Fibroblast of peridontal ligament (primary cell): ENCODE measurements around the gene FAM163B.

Source experiments
- DNase-seq: peaks from one replicate; pipeline ENCODE4 v3.0.0-alpha.2; 2010; ENCODE audit errors: extremely low read depth

The FAM163B gene

GRCh38 chr9:133547116-133547515 is 62.1 kb downstream of the FAM163B start:
- DNase-seq, result no peak

- no peak for DNase-seq
Observed at GRCh38 chr9:133546287-133546680, 62.9 kb downstream of the FAM163B start.

- no peak for DNase-seq
Observed at GRCh38 chr9:133545494-133546286, 63.5 kb downstream of the FAM163B start.

GRCh38 chr9:133543772-133544467 is 65.3 kb downstream of the FAM163B start:
- no peak for DNase-seq

- DNase-seq, result no peak
Observed at GRCh38 chr9:133542002-133542401, 67.2 kb downstream of the FAM163B start.

DNA sequence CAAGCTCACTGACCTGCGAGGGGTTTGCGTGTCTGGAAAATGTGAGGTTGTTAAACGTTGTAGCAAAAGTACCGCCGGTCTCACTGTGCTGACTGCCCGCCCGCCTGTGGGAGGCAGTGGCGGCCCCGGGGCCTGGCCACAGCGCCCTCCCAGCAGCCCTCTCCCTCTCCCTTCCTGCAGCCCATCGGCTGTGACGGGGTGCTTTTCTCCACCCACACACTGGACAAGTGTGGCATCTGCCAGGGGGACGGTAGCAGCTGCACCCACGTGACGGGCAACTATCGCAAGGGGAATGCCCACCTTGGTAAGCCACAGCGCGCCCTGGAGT is 68.5 kb downstream of the FAM163B start:
- no peak for DNase-seq

DNA sequence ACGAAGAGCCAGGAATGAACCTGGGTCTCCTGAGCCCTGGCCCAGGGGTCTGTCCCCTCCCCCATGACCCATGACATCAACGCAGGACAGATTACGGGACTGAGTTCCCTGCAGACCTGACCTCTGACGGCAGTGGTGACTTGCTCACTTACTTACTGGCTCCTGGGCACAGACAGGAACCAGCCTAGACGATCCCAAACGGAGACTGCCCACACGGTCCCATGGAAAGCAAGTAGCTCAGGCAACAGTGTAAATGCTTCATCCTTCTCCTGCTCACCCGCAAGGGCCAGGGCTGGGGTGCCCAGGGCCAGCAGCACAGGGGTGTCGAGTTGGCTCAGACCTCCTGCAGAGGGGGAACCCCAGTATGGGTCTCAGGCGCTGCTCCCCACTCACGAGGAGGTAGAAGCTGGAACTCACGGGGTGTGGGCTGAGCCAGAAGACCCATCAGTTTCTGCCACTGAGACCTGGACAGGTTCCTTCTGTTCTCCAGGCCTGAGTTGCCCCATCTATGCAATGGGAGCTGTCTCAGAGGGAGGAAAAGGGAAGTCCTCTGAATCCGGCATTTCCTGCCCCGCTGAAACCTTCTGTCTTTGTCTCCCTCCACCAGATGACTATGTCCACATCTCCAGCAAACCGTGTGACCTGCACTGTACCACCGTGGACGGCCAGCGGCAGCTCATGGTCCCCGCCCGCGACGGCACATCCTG is 69.0 kb downstream of the FAM163B start:
- no peak for DNase-seq

- no peak for DNase-seq
Observed at GRCh38 chr9:133538851-133539833, 70.0 kb downstream of the FAM163B start.

DNA sequence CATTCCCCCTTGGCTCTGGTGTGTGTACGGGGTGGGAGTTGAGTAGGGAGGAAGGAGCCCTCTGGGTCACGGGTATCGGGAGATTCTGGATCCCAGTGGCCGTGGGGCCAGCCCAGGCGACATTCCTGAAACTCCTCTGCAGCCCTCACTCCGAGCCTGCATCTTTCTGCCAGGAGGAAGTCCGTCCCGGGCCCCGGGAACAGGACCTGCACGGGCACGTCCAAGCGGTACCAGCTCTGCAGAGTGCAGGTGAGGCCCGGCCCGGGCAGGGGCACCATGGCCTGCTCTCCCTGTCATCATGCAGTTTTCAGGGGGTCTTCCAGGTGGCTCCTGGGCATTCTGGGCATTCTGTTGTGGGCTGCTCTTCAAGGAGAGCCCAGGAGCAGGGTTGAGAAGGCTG is 71.0 kb downstream of the FAM163B start:
- no peak for DNase-seq

DNA sequence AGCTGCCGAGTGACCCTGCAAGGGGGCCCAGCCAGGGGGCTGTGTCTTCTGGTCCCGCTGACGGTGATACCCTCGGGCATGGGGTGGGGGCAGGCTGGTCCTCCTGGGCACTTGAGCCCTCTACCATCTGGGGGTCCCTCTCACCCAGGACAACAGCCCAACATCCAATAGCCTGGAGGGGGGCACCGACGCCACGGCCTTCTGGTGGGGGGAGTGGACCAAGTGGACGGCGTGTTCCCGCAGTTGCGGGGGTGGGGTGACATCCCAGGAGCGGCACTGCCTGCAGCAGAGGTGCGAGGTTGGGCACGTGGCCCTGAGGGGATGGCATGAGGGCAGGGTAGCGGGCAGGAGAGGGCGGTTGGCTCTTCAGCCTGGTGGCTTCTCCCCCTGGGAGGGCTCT is 71.9 kb downstream of the FAM163B start:
- no peak for DNase-seq

DNA sequence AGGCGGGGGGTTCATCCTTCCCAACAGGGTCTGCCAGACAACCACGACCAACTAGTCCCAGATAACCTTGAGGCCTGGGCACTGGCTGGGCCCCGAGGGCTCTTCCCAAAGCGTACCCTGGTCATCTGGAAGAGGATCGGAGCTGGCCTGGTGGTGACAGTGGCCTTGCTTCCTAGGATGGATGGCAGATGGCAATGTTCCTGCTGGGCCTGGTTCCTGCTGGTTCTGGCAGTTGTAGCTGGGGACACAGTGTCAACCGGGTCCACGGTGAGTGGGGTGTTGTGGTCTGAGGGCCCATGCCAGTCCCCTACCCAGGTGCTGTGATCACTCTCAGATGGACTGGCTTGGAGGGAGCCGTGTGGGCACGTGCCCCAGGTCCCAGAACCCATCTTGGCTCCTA is 72.7 kb downstream of the FAM163B start:
- no peak for DNase-seq

GRCh38 chr9:133536080-133536479 is 73.1 kb downstream of the FAM163B start:
- no peak for DNase-seq

DNA sequence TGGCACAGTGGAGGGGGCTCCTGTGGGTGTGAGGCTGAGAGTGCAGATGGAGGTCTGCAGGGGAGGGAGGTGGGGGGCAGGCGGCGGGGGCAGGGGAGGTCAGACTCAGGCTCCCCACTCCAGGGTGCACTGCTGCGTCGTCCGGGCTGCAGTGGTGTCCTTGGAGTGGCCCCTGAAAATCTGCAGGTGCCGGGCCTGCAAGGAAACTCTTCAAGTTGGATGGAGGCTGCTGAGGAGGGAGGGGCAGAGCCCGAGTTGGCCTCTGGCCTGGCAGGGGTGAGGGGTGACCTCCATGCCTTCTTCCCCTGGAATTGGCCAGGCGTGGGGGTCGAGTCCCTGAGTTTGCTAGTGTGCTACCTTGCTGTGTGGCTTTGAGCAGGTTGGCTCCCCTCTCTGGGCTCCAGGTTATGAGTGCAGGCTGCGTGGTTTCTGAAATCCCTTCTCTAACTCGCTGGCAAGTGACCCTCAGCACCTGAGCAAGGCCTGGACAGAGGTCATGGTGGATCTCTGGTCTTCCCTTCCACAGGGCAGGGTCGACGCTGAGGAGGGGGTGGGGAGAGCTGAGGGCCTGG is 73.8 kb downstream of the FAM163B start:
- DNase-seq, result no peak

DNA sequence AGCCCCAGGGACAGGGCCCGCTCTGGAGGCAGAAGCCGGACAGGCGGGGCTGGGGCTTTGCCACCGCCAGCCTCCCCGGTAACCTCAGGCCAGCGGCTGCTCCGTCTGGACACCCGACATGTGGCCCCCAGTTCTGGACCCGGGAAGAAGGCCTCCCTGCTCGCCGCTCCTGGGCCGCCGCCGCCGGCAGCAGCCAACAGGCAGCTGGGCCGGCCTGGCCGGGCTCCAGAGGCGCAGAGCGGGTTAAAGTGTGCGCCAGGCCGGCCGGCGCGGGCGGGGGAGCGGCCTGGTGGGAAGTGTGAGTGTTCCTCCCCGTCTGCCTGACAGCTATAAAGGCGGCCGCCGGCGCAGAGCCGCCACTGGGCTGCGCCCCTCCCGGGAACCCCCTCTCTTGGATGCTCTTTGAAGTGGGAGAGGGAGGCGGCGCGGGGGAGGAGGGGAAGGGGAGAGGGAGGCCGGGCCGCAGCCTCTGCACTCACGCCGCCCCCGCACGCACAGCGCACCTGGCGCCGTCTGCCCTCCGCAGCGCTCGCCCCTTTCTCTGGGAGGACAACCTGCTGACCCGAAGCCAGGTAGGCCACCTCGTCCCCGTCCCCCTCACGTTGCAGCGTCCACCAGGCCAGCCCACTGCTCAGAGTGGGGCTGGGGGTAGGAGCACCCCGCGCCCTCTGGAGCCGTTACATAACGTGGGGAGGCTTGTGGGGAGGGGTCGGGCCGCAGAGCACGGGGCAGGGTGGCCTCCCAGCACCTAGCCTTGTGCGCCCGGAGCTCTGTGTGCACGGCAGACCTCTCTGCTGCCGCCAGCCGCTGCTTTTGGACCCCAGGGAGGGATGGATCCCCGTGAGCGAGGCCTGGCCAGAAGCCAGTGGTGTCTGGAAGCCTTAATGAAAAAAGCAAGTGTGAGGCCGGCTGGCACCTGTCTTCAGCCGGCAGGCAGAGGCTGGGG is 74.6 kb downstream of the FAM163B start, which contains the start of gene ADAMTSL2:
TSS of gene ADAMTSL2 (plus strand) at position 359 of the 946 bp plus-strand sequence. CDS start 2,009 bp downstream, outside the sequence.
- peak; percentile 34 for DNase-seq

DNA sequence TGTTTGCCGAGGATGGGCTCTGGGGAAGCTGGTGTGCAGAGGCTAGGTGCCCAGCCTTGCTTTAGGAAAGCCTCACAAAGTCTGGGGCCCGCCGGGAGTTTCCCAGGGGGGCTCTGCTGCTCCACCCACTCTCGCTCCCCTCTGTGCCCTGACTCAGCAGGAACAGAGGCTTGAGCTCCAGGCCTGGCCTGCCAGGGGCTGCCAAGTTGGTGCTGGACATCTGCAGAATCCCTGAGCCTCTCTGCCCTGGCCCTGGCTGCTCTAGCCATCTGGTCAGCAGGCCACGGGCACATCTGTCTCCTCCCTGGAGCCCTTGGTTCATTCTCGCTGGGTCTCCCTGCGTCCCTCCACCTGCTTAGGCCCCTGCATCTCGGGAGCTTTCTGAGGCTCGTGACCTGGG is 75.3 kb downstream of the FAM163B start:
- peak; percentile 8 for DNase-seq

- peak; percentile 17 for DNase-seq
Observed at GRCh38 chr9:133532937-133533668, 76.1 kb downstream of the FAM163B start.

DNA sequence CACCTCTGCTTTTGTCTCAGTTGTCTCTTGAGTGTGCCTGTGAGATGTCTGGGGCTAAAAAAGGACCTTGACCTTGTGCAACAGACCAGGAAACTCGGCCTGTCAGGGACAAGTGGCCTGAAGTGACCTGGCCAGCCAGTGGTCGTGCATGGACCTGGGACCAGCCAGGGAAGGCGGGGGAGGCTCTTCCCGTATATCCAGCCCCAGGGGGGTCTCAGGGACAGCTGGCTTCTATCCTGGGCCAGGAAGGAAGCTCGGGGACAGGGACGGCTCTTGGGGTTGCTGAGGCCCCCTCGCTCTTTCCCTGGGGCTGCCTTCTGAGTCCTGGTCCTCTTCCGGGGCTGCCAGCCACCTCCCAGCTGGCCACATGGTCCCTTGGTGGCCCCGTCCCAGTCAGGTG is 77.9 kb downstream of the FAM163B start:
- no peak for DNase-seq

- no peak for DNase-seq
Observed at GRCh38 chr9:133529874-133530273, 79.3 kb downstream of the FAM163B start.

- no peak for DNase-seq
Observed at GRCh38 chr9:133529457-133529856, 79.7 kb downstream of the FAM163B start.
